ENCODE data around the gene CSF1. TPM values are rescaled to one million over a fixed set of nuclear protein-coding genes. Genes with fewer than 3 reads are reported as not detected.
"Not testable (repeated sequence)": the region's sequence is repeated elsewhere in the genome, so short reads cannot be mapped to it uniquely, and the experiment has no call there.

CSF1 gene
- total RNA-seq, 4 donors from 2014 or later: 7.6 to 34.8 (median 15.9) TPM

GRCh38 chr1:109946511-109946910 is 35.9 kb downstream of the CSF1 start:
- Histone ChIP-seq H3K4me3 (no peak overlapping the region), H3K36me3 (no peaks in the 10 kb centered on the region), H3K27me3 (no peaks in the 10 kb centered on the region), H3K9me3 (no peaks in the 10 kb centered on the region), H3K4me1 (peaks cover 0 to 4% (median 0%) of the 10 kb centered on the region in 3 donors), H3K27ac (no peak overlapping the region)
- DNase-seq: no peak
- TF ChIP-seq CTCF (IDR thresholded peaks at IDR 0.05): no peak
- 84 to 88% methylated on average over 6 of the region's 6 CpGs for WGBS, 2 donors
- intact Hi-C loops (cut with DNase I): no loop called here

- no peak for DNase-seq
- Histone ChIP-seq H3K27me3 (no peaks in the 10 kb centered on the region), H3K4me1 (peaks cover 0 to 4% (median 0%) of the 10 kb centered on the region in 3 donors), H3K36me3 (no peaks in the 10 kb centered on the region), H3K27ac (peak overlapping the region in 1 of 4 donors; percentile 33), H3K4me3 (no peak overlapping the region), H3K9me3 (no peaks in the 10 kb centered on the region)
- TF ChIP-seq CTCF (IDR thresholded peaks at IDR 0.05): no peak
- no peak for TF ChIP-seq POLR2A (IDR thresholded peaks at IDR 0.05)
- 72 to 75% methylated on average over 10 of the region's 10 CpGs for WGBS, 2 donors
- intact Hi-C loops (cut with DNase I): no loop called here
Observed at GRCh38 chr1:109947582-109948284, 37.1 kb downstream of the CSF1 start.

GRCh38 chr1:109948285-109948630 is 37.6 kb downstream of the CSF1 start:
- TF ChIP-seq POLR2A (IDR thresholded peaks at IDR 0.05): no peak
- TF ChIP-seq CTCF (IDR thresholded peaks at IDR 0.05): no peak
- intact Hi-C loops (cut with DNase I): no loop called here
- DNase-seq: no peak
- no peak overlapping the region for H3K27ac ChIP-seq
- no peak overlapping the region for H3K4me3 ChIP-seq
- peaks cover 0 to 4% (median 0%) of the 10 kb centered on the region in 3 donors for H3K4me1 ChIP-seq
- H3K9me3 ChIP-seq: no peaks in the 10 kb centered on the region
- H3K27me3 ChIP-seq: no peaks in the 10 kb centered on the region
- no peaks in the 10 kb centered on the region for H3K36me3 ChIP-seq

GRCh38 chr1:109950038-109950437 is 39.4 kb downstream of the CSF1 start:
- TF ChIP-seq POLR2A (IDR thresholded peaks at IDR 0.05): no peak
- TF ChIP-seq CTCF (IDR thresholded peaks at IDR 0.05): no peak
- Histone ChIP-seq H3K4me1 (peaks cover 0 to 4% (median 0%) of the 10 kb centered on the region in 3 donors), H3K36me3 (no peaks in the 10 kb centered on the region), H3K27ac (no peak overlapping the region), H3K9me3 (no peaks in the 10 kb centered on the region), H3K27me3 (no peaks in the 10 kb centered on the region), H3K4me3 (no peak overlapping the region)
- no peak for DNase-seq
- intact Hi-C loops (cut with DNase I): no loop called here
- WGBS, 2 donors: 82 to 87% methylated on average over 1 of the region's 1 CpG

- Histone ChIP-seq H3K9me3 (no peaks in the 10 kb centered on the region), H3K27me3 (no peaks in the 10 kb centered on the region), H3K4me3 (no peak overlapping the region), H3K27ac (no peak overlapping the region), H3K4me1 (peaks cover 0 to 4% (median 0%) of the 10 kb centered on the region in 3 donors), H3K36me3 (no peaks in the 10 kb centered on the region)
- WGBS, 2 donors: 83 to 94% methylated on average over 2 of the region's 2 CpGs
- TF ChIP-seq POLR2A (IDR thresholded peaks at IDR 0.05): no peak
- no peak for TF ChIP-seq CTCF (IDR thresholded peaks at IDR 0.05)
- intact Hi-C loops (cut with DNase I): no loop called here
- no peak for DNase-seq
Observed at GRCh38 chr1:109950509-109950908, 39.9 kb downstream of the CSF1 start.

- H3K9me3 ChIP-seq; H3K27ac ChIP-seq; intact Hi-C loops (cut with DNase I); H3K4me1 ChIP-seq; H3K4me3 ChIP-seq; H3K27me3 ChIP-seq; H3K36me3 ChIP-seq; DNase-seq: not testable (repeated sequence)
- WGBS, 2 donors: 93 to 95% methylated on average over 5 of the region's 5 CpGs
Observed at GRCh38 chr1:109951501-109951900, 40.9 kb downstream of the CSF1 start.
